Right lobe of liver (tissue), 6 donors: Measurements from ENCODE around the gene NUP210L. TPM values are rescaled to one million over a fixed set of nuclear protein-coding genes. Genes with fewer than 3 reads are reported as not detected.

Experiments
- ATAC-seq, 4 donors: fragments of 200-7000 bp; cut with Tn5 transposase; one replicate each; pipeline ENCODE4 v1.9.1; 2020; ENCODE audit warnings: mild to moderate bottlenecking in 4 of 4, moderate library complexity in 4 of 4
- DNase-seq, 3 donors: peaks; one replicate each; pipeline ENCODE4 v3.0.0-alpha.2; 2020
- H3K27ac ChIP-seq, 3 donors: fragments of 200-600 bp; one replicate each; pipeline ENCODE4 v1.8.0; 2022
- H3K27me3 ChIP-seq, 2 donors: fragments of 200-600 bp; one replicate each; pipeline ENCODE4 v1.8.0; 2022
- H3K36me3 ChIP-seq, 4 donors: fragments of 200-600 bp; sonication (generic) in 1 of 4; one replicate each; pipeline versions ENCODE4 v1.5.1 to v1.8.0; 2017 to 2022; ENCODE audit warnings: control low read depth in 1 of 4
- H3K4me1 ChIP-seq, 4 donors: fragments of 200-600 bp; sonication (generic) in 1 of 4; one replicate each; pipeline versions ENCODE4 v1.5.1 to v1.8.0; 2017 to 2022; ENCODE audit warnings: control low read depth in 1 of 4
- H3K4me3 ChIP-seq, 3 donors: fragments of 200-600 bp; one replicate each; pipeline ENCODE4 v1.8.0; 2022
- H3K9me3 ChIP-seq, 4 donors: fragments of 200-600 bp; sonication (generic) in 1 of 4; one replicate each; pipeline versions ENCODE4 v1.5.1 to v1.8.0; 2017 to 2022; ENCODE audit warnings: control low read depth in 1 of 4
- POLR2A ChIP-seq: fragments of 450-650 bp; IDR thresholded peaks from one replicate; pipeline ENCODE4 v1.6.1; 2017; ENCODE audit warnings: antibody characterized with exemption, mild to moderate bottlenecking
- whole genome bisulfite sequencing: methylation state at CpG from one replicate; pipeline ENCODE4 v1.1.6; 2018; ENCODE audit warnings: low coverage, low lambda C conversion rate; ENCODE audit not compliant: insufficient coverage; ENCODE audit errors: missing lambda C conversion rate; 5-methylcytosine and 5-hydroxymethylcytosine counted together
- intact Hi-C, 2 donors: fragments of 100-400 bp; cut with DNase I; formaldehyde crosslinking; loops; one replicate each; pipeline versions ENCODE4 v1.11.2 to v1.14.1; 2022
- total RNA-seq, 6 experiments: library from RNA; depleted of rRNA in 2 of 6; stranded (reverse); fragments of >200 nt in 2 of 6; fragmentation: NEBNext Ultra II Directional in 3 of 6; extraction: Animal tissue kit (Norgen Biotek cat#: 25700) in 3 of 6; gene quantifications; one replicate each; pipeline versions ENCODE4 v1.1.0 to v1.2.4, GENCODE V29; 2016 to 2023
- TF ChIP-seq, protein P1 (sequence below), 4 donors: fragments of 200-600 bp in 3 of 4; fragments of 450-650 bp in 1 of 4; IDR thresholded peaks; one replicate each; pipeline versions ENCODE4 v1.5.1 to v1.8.0; 2016 to 2022; ENCODE audit warnings: antibody characterized with exemption in 4 of 4, mild to moderate bottlenecking in 2 of 4
- donor health status: DM: no; HTN: yes; CAD: no.
- donor health status: DM: no; HTN: no; CAD: no.
- donor health status: DM: no; HTN: no; CAD: no.
- donor health status: DM: no; HTN: yes; CAD: no.
- donor health status: DM: no; HTN: yes; CAD: no.

Gene NUP210L
- total RNA-seq, 6 experiments from 2014 or later = 0.14 TPM; not detected in 5

GRCh38 chr1:154174654-154175053 is 19.8 kb upstream of the NUP210L start:
- DNase-seq = no peak
- Histone ChIP-seq H3K4me1 (peaks cover 3 to 45% (median 11%) of the 10 kb centered on the region in 4 donors), H3K27ac (no peak overlapping the region), H3K9me3 (no peaks in the 10 kb centered on the region), H3K27me3 (no peaks in the 10 kb centered on the region), H3K4me3 (no peak overlapping the region), H3K36me3 (peaks cover 14 to 50% (median 31%) of the 10 kb centered on the region in 4 donors)
- no peak for ATAC-seq
- 87% methylated on average over 4 of the region's 4 CpGs for WGBS
- intact Hi-C loops = no loop called here
- TF ChIP-seq, protein P1, sequence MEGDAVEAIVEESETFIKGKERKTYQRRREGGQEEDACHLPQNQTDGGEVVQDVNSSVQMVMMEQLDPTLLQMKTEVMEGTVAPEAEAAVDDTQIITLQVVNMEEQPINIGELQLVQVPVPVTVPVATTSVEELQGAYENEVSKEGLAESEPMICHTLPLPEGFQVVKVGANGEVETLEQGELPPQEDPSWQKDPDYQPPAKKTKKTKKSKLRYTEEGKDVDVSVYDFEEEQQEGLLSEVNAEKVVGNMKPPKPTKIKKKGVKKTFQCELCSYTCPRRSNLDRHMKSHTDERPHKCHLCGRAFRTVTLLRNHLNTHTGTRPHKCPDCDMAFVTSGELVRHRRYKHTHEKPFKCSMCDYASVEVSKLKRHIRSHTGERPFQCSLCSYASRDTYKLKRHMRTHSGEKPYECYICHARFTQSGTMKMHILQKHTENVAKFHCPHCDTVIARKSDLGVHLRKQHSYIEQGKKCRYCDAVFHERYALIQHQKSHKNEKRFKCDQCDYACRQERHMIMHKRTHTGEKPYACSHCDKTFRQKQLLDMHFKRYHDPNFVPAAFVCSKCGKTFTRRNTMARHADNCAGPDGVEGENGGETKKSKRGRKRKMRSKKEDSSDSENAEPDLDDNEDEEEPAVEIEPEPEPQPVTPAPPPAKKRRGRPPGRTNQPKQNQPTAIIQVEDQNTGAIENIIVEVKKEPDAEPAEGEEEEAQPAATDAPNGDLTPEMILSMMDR (IDR thresholded peaks at IDR 0.05) = no peak
- TF ChIP-seq POLR2A = no peak

DNA sequence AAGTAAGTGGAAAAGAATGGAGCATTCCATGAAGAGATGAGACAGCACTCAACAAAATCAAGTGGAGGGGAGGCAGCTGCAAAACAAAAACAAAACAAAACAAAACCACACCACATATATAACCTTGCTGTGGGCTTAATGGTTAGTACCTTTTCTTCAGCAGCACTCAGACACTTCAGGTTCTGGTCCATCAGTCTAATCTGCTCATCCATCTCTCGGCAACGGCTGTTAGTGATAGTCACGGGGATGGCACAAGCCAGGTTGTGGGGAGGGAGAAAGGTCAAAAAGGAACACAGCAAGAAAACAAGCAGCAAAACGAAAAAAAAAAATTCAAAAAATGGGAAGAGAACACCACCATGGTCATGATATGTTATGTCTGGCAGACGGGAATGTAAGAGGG is 17.0 kb upstream of the NUP210L start:
- Histone ChIP-seq H3K4me1 (peaks cover 0 to 17% (median 0%) of the 10 kb centered on the region in 4 donors), H3K4me3 (no peak overlapping the region), H3K36me3 (peaks cover 23 to 78% (median 47%) of the 10 kb centered on the region in 4 donors), H3K9me3 (no peaks in the 10 kb centered on the region), H3K27me3 (no peaks in the 10 kb centered on the region), H3K27ac (no peak overlapping the region)
- DNase-seq = no peak
- WGBS = 89% methylated on average over 5 of the region's 5 CpGs
- TF ChIP-seq POLR2A = no peak
- TF ChIP-seq, protein P1 (IDR thresholded peaks at IDR 0.05) = no peak
- intact Hi-C loops = no loop called here
- no peak for ATAC-seq

- WGBS = 83% methylated on average over 2 of the region's 4 CpGs
- TF ChIP-seq POLR2A = no peak
- TF ChIP-seq, protein P1 (IDR thresholded peaks at IDR 0.05) = no peak
- ATAC-seq (no peak), DNase-seq (no peak)
- Histone ChIP-seq H3K4me1 (peaks cover 0 to 11% (median 0%) of the 10 kb centered on the region in 4 donors), H3K4me3 (no peak overlapping the region), H3K9me3 (no peaks in the 10 kb centered on the region), H3K27me3 (no peaks in the 10 kb centered on the region), H3K36me3 (peaks cover 23 to 84% (median 50%) of the 10 kb centered on the region in 4 donors), H3K27ac (no peak overlapping the region)
- intact Hi-C loops = no loop called here
Observed at GRCh38 chr1:154171223-154171583, 16.3 kb upstream of the NUP210L start.

GRCh38 chr1:154170547-154171222 is 15.8 kb upstream of the NUP210L start:
- intact Hi-C loops = no loop called here
- no peaks in the 10 kb centered on the region for H3K9me3 ChIP-seq
- peaks cover 23 to 87% (median 51%) of the 10 kb centered on the region in 4 donors for H3K36me3 ChIP-seq
- no peak for TF ChIP-seq POLR2A
- TF ChIP-seq, protein P1 (IDR thresholded peaks at IDR 0.05) = no peak
- no peak overlapping the region for H3K4me3 ChIP-seq
- no peak overlapping the region for H3K27ac ChIP-seq
- DNase-seq = no peak
- no peaks in the 10 kb centered on the region for H3K27me3 ChIP-seq
- peak in 1 of 4 donors; percentile 23 for ATAC-seq
- peaks cover 0 to 5% (median 0%) of the 10 kb centered on the region in 4 donors for H3K4me1 ChIP-seq
